Kidney capillary endothelial cell (primary cell): Measurements from ENCODE around the gene EIF3D.
"Not testable (repeated sequence)": the region's sequence is repeated elsewhere in the genome, so short reads cannot be mapped to it uniquely, and the experiment has no call there.

Source experiments
- DNase-seq: peaks from one replicate; pipeline ENCODE4 v3.0.0-alpha.2; 2018; ENCODE audit warnings: low spot score

EIF3D gene

DNA sequence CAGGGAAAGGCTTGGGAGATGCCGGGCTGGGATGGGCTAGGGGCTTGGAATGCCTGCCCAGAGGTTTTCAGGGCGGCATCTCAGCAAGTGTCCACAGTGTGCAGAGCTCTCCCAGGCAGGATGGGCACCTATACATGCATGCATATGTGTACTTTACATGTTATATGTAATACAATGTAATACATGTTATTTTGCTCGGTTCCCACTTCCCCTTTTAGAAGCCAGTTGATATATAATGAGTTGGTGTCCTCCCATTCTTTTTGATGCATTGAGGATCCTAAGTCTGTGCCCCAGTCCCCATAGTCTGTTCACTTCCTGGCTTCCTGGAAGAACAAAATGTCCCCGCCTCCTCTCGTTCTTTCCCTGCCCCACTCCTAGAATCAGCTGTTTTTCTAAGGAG, 20.1 kb upstream of the EIF3D start:
- no peak for DNase-seq

DNA sequence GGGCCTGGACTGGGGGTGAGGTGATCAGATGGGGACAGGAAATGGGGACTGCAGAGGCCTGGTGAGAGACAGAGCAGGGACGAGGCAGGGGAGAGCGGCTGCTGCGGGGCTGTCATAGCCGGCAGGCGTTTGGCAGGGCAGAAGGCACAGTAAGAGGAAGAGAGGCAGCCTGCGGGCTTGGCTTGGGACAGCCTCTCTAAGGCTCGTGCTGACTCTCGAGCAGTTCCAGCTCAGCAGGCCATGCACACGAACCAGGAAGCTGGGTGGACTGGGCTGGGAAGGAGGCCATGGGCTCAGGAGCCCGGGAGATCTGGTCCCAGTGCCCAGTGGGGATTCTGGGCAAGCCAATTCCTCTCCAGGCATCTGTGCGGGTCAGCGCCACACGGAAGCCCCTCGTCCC, 19.6 kb upstream of the EIF3D start:
- DNase-seq = no peak

DNA sequence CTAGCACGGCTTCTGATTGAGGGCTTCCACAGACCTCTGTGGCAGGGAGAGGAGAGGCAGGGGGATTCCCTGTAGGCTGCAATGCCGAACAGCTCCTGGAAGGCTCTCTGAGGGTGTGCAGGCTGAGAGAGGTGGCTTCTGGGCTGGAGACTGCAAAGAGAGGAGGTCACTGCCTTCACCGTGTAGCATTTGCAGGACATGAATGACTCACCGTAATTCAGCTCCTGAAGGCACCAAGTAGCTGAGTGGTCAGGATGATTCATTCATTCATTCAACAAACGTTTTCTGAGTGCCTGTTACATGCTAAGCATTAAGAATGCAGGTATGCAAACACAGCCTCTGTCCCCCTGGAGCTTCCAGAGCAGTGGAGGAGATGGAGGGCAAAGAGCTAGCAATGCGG, 18.0 kb upstream of the EIF3D start:
- DNase-seq = peak; percentile 81

DNA sequence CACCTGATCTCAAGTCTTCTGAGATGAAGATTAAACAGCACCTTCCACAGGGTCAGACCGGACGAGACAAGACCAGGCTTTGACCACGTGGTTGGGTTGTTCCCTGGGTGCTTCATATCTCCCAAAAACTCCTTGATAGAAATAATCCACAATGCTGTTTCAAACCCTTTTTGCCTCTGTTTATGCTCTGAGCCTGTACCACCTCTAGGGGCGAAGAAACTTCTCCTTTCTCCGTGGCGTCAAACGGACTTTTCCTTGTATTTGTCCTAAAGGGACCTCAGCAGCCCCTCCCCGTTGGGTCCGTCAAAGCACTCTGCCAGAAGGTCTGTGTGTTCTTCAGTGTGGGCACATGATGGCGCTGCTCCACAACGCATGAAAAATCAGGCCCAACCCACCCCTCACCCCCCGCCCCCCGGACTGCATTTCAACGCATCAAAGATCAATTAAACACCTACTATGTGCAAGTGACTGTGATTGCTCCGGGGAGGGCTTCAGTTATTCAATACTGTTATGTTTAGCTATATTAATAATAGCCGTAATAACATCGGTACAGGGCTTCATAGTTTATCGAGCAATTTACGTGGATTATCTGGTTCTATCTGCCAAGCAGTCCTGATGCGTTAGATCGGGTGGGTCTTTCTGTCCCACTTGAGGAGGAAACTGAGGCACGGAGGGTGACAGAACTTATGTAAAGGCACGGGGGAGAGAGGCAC, 17.3 kb upstream of the EIF3D start:
- peak; percentile 48 for DNase-seq

DNA sequence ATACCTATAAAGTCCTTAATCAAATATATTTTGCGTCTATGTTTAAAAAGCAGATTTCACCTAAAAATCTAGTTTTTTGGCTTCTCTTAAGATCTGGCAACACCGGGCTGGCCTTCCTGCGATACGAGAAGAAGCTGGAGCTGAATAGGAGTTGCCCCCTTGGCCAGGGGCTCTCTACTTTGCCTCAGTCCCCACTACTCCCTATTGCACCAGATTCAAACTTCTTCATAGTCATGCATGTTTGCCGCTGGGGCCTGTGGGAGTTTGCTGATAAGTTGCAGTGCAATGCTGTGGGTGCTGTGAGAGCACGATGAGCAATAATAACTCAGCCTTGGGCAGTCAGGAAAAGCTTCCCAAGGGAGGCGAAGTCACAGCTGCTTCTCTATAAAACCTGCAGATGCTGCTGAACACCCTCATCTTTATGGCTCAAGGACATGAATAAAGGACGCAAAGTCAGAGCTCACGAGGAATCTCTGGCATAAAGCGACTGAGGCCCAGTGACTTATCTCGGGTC, 15.2 kb upstream of the EIF3D start:
- no peak for DNase-seq

DNA sequence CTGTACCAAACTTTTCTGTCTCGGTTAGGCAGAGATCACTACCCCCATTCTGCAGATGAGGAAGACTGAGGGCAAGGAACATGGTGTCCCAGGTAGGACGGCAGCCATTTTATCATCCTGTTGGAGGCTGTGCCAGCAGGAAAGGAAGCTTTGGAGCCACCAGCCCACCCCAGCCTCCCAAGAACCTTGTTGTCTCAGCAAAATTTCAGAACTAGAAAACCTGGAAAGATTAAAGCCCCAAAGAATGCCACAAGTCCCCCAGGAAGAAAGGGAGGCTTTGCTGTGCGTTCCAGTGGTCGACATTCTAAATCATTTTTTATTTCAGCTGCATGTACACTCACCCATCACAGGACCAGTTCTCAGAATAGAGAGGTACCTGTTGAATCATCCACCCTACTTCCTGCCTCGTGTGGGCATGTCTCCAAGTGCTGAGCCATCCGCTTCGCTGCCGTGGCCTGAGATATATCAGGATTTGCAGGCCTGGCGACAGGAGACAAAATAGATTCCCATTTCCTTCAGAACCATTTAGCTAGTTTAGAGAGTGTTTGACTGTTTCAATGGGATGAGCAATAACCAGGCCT, 13.0 kb upstream of the EIF3D start:
- DNase-seq = peak; percentile 99

DNA sequence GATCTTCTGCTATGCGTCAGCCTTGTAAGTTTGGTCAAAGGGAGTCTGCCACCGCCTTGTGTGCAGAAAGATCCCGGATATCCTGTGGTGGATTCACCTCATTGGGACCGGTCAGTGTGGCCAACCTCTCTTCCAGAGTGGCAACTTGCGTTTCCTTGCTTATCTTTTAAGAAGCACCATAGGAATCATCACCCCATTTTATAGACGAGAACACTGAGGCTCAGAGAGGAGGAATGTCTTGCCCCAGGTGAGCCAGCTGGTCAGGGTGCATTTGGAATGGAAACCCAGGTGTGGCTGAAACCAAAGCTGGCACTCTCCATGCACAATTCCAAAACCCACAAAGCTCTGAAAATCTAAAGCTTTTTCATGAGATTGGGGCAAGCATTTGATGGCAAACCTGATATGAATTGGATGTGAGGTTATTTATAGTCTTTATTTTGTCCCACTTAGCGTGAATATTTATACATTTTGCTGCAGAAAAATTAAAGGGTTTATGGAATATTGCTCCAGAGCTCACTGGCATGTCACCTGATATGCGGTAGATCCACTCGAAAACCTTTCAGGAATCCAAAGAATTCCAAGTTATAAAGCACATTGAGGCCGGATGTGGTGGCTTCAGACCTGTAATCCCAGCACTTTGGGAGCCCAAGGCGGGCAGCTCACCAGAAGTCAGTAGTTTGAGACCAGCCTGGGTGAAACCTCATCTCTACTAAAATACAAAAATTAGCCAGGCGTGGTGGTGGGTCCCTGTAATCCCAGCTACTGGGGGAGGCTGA, 12.1 kb upstream of the EIF3D start:
- no peak for DNase-seq

DNA sequence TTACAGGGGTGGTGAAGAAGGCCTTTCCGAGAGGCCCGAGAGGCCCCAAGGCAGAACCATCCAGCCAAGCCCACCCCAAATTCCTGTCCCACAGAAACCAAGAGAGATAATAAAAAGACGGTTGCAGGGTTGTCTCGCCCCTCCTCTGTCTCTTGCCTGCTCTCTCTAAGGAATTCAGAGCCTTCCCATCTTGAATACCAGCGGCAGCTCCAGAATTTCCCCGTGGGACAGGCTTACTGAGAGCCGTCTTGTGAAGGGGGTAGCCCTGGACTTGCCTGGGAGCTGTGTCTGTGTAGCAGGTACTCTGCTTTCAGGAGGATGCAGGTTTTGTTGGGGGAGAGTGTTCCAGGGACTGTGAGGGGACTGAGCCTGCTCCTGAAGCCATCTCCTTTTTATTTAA, 9.6 kb upstream of the EIF3D start:
- no peak for DNase-seq

DNA sequence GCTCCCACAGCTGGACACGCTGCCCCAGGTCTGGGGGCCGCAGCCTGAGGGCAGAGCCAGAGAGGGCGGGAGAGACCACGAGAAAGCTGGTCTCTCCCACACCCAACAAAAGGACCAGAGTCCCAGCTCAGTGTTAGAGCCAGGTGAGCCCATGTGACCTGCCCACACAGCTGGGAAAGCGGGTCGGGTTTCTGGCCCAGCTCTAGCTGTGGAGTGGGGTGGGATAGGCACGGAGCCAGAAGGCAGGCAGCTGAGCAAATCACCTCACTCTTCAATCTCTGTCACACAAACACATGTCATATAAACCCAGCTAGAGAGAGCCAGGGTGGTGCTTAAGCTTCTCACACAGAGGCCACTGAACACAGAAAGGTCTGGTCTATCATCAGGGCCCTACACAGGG, 7.8 kb upstream of the EIF3D start:
- DNase-seq = no peak

DNA sequence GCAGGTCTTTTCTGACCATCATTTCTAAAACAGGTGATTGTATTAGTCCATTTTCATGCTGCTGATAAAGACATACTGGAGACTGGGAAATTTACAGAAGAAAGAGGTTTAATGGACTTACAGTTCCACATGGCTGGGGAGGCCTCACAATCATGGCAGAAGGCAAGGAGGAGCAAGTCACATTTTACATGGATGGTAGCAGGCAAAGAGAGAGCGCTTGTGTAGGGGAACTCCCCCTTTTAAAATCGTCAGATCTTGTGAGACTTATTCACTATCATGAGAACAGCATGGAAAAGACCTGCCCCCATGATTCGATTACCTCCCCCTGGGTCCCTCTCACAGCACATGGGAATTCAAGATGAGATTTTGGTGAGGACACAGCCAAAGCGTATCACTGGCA, 4.4 kb upstream of the EIF3D start:
- not testable (repeated sequence) for DNase-seq

DNA sequence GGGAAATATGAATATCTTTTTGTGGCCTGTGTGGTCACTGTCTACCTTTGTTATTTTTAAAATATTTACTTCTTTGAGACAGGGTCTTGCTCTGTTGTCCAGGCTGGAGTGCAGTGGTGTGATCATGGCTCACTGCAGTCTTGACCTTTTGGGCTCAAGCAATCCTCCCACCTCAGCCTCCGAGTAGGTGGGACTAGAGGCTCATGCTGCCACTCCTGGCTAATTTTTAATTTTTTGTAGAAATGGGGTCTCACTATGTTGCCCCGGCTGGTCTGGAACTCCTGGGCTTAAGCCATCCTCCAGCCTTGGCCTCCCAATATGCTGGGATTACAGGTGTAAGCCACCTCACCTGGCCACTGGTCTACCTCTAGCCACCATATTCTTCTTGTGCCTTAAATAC, 3.5 kb upstream of the EIF3D start:
- DNase-seq = no peak

DNA sequence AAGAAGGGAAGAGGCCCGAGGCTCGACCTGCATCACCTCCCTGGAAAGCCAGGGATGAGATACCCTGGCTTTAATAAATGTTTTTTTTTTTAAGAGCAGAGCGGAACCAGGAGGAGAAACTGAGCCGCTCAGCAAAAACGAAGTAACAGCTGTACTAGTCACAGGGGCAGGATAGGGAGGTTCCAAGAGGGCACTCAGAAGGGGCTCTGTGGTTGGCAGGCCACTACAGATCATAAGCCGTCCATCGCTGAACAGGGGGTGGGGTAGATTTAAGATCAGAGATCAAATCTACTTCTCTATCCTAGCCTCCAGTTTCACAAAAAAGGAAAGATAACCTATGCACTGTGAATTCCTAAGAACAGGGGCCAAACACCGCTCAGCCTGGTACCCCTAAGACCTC, 625 bp downstream of the EIF3D start:
- DNase-seq = no peak

DNA sequence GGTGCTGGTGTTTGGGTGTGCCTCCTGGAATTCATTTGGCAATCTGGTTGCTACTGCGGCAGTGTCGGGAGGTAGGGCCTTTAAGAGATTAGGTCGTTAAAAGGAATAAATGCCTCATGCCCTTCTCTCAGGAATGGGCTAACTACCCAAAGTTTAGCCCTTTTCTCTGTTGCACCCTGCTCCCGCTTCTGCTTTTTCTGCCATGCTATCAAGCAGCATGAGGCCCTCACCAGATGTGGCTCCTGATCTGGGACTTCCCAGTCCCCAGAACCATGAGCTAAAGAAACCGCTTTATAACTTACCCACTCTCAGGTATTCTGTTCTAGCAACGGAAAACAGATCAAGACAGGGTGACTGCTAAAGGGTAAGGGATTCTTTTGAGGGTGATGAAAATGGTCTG, 6.3 kb downstream of the EIF3D start:
- DNase-seq = no peak

DNA sequence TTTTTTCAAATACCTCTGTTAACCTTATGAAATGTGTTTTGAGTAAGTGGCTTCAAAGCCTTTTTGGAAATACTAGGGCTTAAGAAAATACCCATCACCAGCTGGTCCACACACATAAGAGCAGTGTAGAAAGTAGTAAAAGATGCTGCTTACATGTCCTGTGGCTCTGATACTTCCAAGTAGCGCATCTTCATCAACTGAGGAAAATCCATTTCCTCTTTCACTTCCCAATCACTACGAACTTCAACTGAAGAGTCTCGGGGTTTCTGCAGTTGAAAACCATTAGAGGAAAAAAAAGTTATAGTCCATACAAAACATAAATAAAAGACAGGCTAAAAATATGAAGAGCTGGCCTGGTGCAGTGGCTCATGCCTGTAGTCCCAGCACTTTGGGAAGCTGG, 8.5 kb downstream of the EIF3D start:
- no peak for DNase-seq

DNA sequence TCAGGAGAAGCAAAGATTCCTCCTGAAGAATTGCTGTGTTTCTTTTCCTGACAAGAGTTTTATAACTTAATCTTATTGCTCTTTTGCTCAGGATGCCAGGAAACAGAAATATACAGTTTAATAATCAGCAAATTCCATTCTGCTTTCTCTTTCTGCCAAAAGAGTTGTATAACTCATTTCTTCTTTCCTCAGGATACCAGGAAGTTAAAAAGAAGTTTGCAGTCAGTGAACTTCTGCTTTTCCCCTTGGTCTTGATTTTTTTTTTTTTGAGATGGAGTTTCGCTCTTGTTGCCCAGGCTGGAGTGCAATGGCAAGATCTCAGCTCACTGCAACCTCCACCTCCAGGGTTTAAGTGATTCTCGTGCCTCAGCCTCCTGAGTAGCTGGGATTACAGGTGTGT, 9.1 kb downstream of the EIF3D start:
- not testable (repeated sequence) for DNase-seq

DNA sequence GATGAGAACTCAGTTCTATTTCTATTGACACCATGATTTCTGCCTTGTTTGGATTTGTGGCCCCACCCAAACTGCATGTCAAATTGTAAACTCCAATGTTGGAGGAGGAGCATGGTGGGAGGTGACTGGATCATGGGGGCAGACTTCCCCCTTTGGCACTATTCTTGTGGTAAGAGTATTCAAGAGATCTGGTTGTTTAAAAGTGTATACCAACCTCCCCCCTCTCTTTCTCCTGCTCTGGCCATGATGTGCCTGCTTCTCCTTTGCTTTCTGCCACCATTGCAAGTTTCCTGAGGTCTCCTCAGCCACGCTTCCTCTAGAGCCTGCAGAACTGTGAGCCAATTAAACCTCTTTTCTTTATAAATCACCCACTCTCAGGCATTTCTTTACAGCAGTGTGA, 14.2 kb downstream of the EIF3D start:
- DNase-seq = no peak

DNA sequence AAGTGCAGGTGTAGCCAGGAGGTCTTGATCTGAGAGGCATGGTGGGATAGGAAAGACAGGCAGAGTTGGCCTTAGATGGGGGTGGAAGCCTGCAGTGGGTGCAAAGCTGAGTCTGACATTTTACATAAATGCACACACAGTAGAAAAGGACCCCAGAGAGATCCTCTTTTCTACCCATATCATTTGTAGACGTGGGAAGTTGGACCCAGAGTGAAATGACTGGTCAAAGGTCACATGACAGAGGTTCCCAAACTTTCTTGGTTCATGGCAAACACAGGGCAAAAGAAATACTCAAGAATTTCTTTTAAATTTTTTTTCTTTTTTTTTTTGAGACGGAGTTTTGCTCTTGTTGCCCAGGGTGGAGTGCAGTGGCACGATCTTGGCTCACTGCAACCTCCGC, 16.0 kb downstream of the EIF3D start:
- DNase-seq = no peak

DNA sequence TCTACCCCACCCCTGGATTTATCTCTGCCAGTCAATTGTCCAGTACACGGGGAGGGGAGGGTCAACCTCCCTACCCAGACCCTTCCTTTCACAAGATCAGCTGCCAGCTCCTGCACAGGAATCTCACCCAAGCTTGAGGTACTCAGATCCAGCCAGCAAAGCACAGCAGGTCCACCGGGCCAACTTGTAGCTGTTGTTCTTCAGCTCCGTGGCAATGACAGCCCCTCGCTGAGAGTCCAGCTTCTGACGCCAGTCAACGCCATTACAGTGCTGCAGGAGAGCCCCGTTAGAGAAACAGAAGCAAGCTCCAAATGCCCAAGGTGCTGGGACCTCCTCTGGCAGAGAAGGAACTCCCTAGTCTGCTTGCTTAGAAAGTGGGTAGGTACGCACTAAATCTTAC, 16.6 kb downstream of the EIF3D start:
- DNase-seq = no peak

DNA sequence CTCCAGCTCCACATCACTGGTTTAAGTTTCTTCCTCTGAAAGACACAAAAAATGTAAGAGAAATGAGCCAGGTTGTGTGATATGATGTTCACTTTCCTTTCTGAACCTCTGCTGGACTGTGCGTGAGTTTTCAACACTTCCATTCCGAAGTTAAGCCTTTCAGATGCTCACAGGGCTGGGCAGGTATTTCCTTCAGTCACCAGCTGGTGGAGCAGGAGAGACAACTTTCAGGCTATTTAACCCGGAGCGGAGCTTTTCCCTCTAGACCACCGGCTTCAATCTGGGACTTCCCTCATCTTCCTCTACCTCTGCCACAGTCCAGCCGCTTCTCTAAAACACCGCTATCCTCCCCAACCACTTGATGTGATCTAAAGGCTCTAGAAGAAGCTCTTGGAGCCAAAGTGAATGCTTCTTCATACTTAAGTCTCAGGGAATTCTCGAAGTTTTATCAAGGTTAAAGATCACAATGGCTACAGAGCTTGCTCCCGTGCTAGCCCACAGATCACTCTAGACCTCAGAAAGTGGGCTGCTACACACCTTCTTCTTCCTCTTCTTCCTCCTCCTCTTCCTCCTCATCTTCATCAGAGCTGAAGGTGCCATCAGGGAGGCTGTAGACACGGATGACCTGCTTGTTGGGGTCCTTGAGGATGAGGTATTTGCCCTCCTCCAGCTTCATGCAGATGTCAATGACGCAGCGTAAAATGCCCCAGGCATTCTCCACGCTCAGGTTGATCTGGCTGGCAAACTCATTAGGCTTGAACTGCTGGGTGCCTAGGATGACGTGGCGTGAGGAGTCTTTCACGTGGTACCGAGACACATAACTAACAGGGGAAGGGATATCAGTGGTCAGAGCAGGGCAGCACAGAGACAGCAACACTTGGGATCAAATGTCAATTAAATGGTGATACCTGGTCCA, 17.7 kb downstream of the EIF3D start:
- peak; percentile 50 for DNase-seq

DNA sequence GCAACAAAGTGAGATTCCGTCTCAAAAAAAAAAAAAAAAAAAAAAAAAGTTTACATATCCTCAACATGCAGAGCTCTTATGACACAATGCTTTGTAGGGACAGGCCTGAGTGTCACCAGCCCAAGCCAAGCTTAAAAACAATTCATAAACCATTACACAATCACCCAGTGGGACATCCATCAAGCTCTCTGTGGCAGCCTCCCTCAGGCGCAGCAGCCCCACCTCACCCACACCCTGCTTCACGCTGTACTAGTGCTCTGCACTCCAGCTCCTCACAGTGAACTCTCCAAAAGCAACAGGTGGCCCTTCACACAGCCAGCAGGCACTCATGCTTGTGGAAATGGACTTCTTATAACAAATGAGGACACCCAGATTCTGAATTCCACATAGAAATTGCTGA, 18.6 kb downstream of the EIF3D start:
- DNase-seq = no peak

DNA sequence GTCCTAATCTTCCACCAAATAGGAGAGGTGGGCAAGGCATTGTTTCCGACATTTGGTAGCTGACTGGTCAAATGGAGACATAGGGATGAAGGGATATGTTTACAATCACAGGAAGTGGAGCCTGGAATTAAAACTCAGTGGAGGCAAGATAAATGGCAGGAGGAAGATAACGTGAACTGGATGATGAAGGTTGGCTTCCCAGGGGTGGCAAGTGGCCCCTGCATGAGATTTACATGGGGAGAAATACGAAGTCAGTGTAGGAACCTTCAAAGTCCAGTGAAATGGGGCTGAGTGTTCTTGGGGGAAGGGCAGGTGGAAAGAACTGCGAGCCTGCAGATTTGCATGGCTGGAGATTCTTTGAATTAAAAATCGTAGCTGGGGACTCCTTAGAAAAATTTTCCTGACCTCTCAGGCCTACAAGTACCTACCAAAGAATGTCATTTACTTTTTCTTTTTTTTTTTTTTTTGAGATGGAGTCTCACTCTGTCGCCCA, 21.4 kb downstream of the EIF3D start:
- no peak for DNase-seq
